Jurkat, Clone E6-1 (cell line): ENCODE data around the gene ITGAV.

Experiments used
- DNase-seq: peaks from one replicate; pipeline ENCODE4 v3.0.0-alpha.2; 2011; ENCODE audit warnings: low read depth, low spot score
- H3K4me3 ChIP-seq: 2 replicates; pipeline ENCODE4 v1.5.1; 2011; ENCODE audit warnings: mild to moderate bottlenecking, low read length, control low read depth, moderate library complexity

The ITGAV gene

DNA sequence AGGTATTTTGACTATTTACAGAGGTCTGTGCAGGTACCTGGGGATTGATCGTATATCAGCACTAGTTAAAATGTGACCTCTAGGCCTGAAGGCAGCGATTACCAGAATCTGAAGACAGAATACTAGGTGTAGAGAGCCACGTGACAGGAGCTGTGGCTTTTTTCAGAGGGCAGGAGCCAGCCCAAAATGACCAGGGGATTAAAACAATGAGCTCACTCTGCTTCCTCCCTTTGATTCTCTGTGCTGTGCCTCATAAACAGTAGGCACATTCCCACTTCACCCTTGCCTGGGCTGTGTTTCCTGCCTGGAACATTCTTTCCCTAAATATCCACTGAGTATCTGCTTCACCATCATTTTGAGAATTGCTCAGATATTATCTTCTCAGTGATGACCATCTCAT, 15.2 kb downstream of the ITGAV start:
- no peak for DNase-seq
- no peak overlapping the region for H3K4me3 ChIP-seq

DNA sequence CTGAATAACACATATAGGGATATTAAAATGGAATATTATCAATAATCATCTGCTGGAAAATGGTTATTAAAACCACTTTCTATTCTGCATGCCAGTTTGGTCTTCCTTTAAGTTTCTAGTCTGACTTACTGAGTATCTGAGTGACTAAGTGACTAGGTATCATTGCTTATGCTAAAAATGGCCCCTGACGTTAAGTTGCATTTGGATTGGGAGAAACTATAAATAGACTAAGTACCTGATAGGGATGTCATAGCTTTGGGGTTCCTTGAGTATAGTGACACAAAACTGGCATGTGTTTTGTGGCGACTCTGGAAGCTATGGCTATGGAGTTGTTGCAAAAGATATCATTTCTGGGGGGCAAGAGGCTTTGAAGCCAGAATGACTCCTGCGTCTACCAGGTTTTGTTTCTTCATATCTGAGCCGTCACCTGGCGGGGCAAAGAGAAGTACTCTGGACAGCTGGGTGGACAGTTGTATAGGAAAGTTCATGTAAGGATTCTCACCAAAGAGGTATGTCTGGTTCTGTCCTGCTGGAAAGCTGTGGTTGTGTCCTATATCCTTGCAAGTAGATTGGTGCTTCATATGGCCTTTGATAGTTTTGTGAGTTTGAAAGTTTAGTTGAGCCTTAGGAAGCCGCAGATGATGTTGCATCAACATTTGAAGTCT, 17.9 kb downstream of the ITGAV start:
- H3K4me3 ChIP-seq, result no peak overlapping the region

DNA sequence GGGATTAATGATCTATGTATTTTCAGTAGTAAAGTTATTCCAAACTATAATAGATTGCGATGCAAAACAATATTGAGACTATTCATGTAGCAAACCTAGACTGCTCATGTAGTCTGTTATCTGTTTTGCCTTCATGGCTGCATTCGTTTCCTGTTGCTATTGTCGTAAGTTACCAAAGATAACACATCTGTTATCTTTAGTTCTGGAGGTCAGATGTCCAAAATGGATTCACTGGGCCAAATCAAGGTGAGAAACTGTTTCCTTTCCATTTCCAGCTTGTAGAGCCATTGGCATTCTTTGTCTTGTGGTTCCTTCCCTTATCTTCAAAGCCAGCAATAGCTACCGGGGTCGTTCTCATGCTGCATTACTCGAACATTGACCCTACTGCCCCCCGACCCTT, 20.9 kb downstream of the ITGAV start:
- no peak overlapping the region for H3K4me3 ChIP-seq
- no peak for DNase-seq

More for the DNA sequence above, 17.9 kb downstream of the ITGAV start:
- no peak for DNase-seq

DNA sequence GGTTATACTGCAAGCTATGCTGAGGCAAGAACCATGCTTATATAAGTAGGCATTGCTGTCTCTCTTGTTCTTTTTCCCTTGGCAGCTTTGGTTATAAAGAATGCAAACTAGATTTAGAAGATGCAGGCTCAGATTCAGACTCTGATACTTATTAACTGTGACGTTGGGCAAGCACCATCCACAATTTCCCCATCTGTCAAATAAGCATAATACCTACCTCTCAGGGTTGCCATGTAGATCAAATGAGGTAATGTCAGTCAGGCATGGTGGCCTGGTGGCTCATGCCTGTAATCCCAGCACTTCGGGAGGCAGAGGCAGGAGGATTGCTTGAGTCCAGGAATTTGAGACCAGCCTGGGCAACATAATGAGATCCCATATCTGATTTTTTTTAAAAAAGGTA, 21.7 kb downstream of the ITGAV start:
- DNase-seq, result no peak
- H3K4me3 ChIP-seq, result no peak overlapping the region

DNA sequence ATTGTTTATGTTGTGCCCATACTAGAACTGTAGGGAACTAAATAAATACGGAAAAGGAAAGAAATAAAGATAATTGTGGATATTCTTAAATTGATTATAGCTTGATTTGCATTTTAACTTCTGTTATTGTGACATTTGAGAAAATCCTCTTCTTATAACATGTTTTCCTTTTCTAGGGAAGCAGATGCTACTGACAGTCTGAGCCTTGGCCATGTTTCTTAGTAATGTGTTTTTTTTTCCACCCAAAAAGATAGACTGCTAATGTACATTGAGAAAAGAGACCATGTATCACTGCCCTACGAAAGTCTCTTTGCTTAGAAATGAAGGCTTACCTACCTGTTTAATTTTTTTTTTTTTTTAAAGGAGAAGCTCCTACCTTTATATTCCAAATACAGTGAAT, 22.2 kb downstream of the ITGAV start:
- no peak overlapping the region for H3K4me3 ChIP-seq
- DNase-seq, result no peak

DNA sequence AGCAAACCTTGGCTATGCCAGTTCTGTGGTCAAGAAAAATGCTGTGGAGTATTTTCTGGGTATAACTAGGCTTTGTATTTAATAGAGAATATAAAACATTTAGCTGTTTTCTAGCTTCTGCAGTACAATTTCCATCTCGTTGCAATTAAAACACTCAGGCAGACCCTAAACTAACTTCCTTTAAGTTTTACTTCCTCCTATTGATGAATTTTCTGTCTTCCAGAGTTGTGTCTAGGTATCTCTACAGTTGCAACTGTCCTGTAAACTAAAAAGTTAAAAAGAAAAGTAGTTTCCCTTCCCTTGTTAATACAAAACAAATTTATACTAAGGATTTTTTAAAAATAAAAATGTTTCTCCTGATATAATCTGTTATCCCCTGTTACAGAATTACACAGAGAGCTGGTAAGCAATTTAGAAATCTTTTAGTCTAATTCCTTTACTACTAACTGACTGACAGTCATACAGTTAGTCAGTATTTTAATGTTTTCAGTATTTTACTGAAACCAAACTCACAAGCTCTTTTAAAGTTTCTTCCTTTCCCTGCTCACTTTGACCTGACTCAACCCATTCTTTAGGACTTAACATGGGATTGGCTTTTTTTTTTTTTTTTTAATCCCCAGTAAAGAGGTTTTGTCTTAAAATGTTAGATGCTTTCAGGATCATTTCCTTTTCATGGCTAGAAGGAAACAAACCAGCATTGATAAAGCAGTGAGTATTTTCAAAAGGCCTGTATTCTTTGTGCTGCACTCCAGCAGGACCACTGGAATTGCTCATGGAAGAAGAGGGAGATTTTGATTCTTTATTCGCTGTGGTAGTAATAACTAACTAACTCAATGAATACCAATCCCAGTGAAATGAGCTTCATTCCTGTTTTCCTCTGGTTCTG, 22.9 kb downstream of the ITGAV start:
- no peak for DNase-seq
- no peak overlapping the region for H3K4me3 ChIP-seq

DNA sequence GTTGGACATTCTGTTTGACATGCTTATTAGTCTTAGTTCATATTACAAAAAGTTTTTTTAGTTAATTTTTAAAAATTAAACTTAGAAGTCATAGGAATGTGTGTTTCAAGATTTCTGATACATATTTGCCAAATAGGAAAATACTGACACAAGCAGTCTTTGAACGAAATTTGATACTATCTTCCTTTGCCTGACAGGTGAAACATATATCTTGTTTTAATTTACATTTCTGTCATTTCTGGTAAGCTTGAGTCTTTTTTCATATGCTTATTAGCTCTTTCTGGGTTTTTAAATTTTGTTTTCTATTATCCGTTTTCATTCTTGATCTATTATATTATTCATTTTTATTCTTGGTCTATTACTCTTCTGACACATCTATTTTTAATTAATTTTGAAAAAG, 24.5 kb downstream of the ITGAV start:
- H3K4me3 ChIP-seq, result no peak overlapping the region
- no peak for DNase-seq

DNA sequence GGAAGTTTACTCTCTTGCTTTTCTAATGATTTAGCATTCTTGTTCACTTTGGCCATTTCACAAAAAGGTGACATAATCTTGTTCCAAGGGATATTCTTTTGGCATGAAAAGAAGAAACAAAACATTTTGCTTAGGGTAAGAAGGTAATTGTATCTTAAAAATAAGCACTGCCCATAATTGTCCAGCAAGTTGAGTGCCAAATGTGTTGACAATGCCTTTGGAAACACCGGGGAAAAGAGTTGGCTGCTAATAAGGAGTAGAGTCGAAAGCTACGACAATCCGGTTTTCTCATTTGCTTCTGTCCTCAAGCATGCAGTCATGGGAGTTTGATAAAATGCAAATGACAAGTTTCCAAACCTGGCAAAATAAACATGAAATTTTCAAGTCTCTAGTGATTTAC, 27.3 kb downstream of the ITGAV start:
- DNase-seq, result no peak
- H3K4me3 ChIP-seq, result no peak overlapping the region

DNA sequence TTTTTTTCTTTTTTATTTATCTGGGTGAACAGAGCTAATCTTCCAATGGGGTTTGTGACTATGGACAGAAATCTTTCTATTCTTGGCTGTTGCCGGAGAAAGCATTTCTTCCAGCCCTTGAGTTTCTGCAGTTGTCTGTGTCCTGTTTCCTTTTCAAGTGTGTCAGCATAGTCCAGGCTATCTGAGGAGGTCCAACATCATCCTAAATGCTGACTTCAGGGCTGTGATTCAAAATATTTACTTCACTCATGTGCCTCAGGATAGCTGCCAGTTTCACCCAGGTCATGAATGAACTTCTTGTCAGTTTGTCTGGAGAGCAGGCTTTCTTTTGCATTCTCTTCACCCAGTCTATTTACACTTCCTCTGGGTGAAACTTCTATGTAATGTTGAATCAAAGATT, 27.9 kb downstream of the ITGAV start:
- DNase-seq, result no peak
- no peak overlapping the region for H3K4me3 ChIP-seq

DNA sequence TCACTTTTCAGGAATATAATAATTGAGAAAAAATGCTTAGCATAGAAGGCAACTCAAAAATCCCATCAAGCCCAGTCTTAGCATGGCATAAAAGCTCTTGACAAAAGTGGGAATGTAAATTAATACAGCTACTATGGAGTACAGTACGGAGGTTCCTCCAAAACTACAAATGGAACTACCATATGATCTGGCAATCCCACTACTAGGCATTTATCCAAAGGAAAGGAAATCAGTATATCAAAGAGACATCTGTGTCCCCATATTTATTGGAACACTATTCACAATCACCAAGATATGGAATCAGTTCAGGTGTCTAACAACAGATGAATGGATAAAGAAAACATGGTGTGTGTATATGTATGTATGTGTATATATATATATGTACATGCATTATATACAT, 28.8 kb downstream of the ITGAV start:
- no peak for DNase-seq
- H3K4me3 ChIP-seq, result no peak overlapping the region

DNA sequence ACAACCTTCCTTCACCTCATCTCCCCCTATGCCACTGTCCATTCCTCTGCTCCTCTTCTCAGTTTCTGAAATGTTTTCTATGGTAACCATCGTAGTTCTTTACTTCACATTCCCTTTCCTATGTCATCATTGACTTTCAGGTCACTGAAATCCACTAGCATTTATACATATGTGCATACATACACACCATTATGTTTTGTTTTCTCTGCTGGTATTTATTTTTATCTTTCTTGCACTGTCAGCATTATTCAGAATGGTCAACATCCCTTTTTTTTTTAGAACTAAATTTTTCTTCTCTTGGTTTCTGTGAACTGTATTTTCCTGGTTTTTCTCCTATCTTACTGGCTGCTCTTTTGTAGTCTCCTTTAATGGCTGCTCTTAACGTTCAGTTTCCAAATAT, 33.2 kb downstream of the ITGAV start:
- no peak overlapping the region for H3K4me3 ChIP-seq
- no peak for DNase-seq

DNA sequence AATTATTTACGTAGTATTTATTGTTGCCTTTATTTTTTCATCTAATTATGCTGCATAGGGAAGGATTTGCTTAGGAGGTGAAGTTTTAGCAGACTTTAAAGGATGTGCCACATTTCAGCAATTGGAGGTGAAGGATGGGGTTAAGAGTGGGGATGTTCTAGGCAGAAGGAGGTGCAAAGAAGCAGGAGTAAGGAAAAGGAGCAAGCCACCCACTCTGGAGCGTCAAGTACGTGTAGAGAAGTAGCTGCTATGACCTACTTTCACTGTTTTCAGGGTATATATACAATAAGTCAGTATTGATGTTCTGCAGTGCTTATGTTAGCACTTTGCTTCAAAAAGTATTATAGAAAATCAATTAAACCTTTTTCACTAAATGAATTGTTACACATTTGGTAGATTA, 34.4 kb downstream of the ITGAV start:
- H3K4me3 ChIP-seq, result no peak overlapping the region
- no peak for DNase-seq

DNA sequence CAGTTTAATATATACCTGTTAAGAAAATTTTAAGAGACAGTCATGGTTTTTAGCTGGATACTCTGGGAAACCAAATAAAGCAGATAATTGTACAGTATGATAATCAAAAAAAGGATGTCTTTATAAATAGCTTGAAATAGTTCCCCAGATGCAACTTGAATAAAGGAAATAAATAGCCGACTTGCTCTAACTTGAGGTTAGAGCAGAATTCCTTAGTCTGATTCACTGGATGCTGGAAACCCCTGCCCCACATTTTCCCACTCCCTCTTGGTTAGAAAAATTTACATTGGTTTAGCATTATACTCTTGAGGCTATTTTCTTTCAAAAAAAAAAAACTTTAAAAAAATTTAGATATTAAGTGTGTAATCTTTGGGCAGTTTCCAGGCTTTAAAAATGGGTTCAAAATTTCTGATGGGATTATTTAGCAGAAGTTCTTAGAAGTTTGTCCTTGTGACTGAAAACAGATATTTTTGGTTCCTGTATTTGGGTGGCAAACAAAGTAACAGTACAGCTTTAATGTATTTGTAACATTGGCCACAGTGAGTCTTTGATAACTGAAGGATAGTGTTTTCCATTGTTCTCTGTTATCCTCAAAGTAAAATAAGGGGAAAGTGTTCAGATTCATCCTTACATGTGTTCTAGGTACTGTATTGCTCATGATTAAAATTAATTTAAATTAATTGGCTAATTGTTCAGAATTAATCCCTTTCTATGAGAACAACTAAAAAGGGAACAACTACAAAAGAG, 39.6 kb downstream of the ITGAV start:
- H3K4me3 ChIP-seq, result no peak overlapping the region
- DNase-seq, result no peak

DNA sequence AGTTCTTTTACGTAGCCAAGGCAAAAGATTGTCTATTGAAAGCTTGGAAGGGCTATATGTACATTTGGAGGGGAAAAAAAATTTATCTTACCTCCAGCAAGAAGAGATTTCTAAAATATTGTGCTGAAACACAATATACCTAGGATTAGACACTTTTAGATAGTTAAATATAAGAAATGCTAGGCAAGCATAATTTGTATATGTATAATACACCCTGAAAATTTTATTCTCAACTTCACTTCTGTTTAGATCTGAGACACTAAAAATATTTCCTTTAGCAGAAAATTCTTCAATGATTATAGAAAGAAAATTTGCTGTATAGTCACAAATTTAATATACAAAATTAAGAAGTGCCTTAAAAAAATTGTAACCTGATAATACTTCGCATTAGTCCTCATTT, 42.6 kb downstream of the ITGAV start:
- DNase-seq, result no peak
- no peak overlapping the region for H3K4me3 ChIP-seq

DNA sequence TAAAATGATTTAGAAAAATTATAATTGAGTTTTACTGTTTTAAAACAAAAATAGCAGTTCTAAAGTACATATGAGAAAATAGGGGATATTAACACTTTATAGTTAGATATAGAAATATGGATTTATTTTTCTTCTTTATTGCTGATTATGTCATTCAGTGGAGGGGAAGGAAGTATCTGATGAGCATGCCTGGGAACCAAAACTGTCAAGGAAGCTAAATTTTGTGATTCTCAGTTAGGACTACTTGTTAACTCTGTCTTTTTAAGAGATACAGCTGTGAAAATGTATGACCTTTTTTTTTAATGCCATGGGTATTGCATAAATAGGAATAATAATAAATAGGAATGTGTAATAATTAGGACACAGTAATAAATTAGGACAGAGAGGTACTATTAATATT, 44.8 kb downstream of the ITGAV start:
- no peak for DNase-seq

DNA sequence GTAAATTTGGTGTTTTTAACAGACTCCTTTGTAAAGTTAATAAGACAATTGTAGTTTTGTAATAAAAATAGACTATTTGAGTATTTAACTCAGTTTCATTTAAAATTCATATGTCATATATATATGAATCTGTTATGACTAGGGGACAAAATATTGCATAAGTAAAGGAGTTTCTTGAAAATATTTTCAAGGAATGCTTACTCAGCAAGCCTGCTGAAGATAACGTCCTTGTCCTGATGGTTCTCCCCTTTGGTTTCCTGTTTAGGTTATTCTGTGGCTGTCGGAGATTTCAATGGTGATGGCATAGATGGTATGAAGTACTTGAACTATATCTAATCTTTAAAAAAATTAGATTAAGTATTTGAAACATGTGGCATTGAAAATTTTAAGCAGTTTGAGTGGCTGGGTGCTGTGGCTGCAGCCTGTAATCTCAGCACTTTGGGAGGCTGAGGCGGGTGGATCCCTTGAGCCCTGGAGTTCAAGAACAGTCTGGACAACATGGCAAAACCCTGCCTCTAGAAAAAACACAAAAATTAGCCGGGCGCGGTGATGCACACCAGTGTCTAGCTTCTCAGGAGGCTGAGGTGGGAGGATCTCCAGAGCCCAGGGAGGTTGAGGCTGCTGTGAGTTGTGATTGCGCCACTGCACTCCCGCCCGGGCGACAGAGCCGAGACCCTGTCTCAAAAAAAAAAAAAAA, 47.1 kb downstream of the ITGAV start:
- DNase-seq, result no peak
- H3K4me3 ChIP-seq, result no peak overlapping the region

More for the DNA sequence above, 44.8 kb downstream of the ITGAV start:
- no peak overlapping the region for H3K4me3 ChIP-seq

DNA sequence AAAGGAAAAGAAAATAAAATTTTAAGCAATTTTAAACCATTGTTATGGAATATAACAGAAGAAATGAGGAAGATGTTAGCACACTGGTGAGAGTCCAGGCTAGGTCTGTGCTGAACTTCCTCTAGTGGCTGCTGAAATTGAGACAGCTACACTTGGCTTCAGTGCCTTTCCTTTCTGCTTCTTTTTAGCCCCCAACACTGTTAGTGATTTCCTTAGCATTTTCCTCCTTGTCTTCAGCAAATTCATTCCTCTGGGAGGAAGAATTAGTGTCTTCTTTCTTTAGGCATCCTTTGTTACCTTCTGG, 47.6 kb downstream of the ITGAV start:
- no peak for DNase-seq
- H3K4me3 ChIP-seq, result no peak overlapping the region

DNA sequence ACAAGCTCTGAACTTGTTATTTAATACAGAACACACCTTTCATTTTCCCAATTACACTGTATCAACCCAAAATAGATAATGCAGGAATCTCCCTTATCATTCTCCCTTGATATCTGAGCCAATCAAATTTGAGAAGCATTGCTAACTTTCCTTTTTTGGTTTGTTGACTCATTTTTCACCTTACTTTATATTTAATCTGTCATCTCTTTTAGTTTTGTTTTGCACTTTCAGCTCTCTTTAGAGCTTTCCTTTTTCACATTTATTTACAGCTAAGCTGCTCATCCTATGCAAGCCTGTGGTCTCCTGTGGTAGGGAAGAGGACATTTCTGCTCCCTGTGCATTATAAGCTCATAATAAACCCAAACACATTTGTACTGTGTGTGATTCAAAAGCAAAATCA, 50.1 kb downstream of the ITGAV start:
- DNase-seq, result no peak
- H3K4me3 ChIP-seq, result no peak overlapping the region

DNA sequence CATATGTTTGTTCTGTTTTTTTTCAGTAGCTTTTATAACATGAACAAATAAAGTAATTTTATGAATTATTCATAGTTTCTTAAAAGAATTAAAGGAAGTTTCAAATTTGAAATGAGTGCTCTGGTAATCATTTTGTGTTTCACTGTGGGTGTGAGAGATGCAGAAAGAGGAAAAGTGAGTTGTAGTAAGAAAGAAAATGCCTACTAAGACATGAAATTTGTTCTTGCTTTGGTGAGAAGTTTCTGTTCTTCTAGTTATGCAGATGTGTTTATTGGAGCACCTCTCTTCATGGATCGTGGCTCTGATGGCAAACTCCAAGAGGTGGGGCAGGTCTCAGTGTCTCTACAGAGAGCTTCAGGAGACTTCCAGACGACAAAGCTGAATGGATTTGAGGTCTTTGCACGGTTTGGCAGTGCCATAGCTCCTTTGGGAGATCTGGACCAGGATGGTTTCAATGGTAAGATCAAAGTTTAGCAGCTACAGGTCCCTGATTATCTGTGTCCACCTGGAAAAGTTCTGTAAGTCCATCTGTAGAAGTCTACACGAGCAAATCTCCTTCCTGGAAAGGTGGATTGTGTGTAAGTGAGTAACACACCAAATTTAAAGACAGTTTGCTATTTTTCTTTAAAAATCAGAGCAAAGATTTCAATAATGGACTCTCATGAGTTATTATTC, 51.4 kb downstream of the ITGAV start:
- H3K4me3 ChIP-seq, result no peak overlapping the region
- no peak for DNase-seq
